ENCODE data around the gene DLGAP1. TPM values are rescaled to one million over a fixed set of nuclear protein-coding genes. Genes with fewer than 3 reads are reported as not detected.
"Not testable (repeated sequence)": the region's sequence is repeated elsewhere in the genome, so short reads cannot be mapped to it uniquely, and the experiment has no call there.

DLGAP1 gene
- total and polyA plus RNA-seq, 10 of the 15 experiments (the other 5 are each of a cell fraction or from before 2014, with no cell fraction given) = 0.23 to 27.6 (median 1.9) TPM

GRCh38 chr18:4024702-4025101 lies 430.4 kb downstream of the DLGAP1 start (continued):
- TF ChIP-seq ZBTB11 (CRISPR knock-in tag; IDR thresholded peaks at IDR 0.05) (no peak), WRNIP1 (IDR thresholded peaks at IDR 0.05; ENCODE audit: borderline replicate concordance, low read depth, low read length) (no peak), JUND (IDR thresholded peaks at IDR 0.05; ENCODE audit: low read depth, low read length) (no peak), ZNF687 (IDR thresholded peaks at IDR 0.05) (no peak), TCF3 (IDR thresholded peaks at IDR 0.05; ENCODE audit: borderline replicate concordance, insufficient read depth, low read depth, low read length) (no peak)

GRCh38 chr18:4022749-4023148 lies 432.4 kb downstream of the DLGAP1 start:
- CTCF ChIA-PET = interaction anchor here (1.1 kb wide), 1 partner anchor 147 kb away, joined by 3 read pairs; no protein-coding TSS in a partner anchor

More at GRCh38 chr18:4022749-4023148, 432.4 kb downstream of the DLGAP1 start:
- in situ Hi-C loops (cut with MboI); H3K9ac ChIP-seq (ENCODE audit: control insufficient read depth, insufficient read depth, low read length); H3K27ac ChIP-seq (ENCODE audit: control insufficient read depth, insufficient read depth); H2AFZ ChIP-seq (ENCODE audit: control insufficient read depth, low read depth, low read length); intact Hi-C loops (cut with micrococcal nuclease; ENCODE audit: unreplicated experiment); H3K4me3 ChIP-seq; DNase-seq (ENCODE audit: low read depth, low spot score); ATAC-seq; H3K79me2 ChIP-seq (ENCODE audit: control insufficient read depth, insufficient read depth, low read length); RAD21 ChIA-PET (ENCODE audit: unreplicated experiment); H3K36me3 ChIP-seq (ENCODE audit: control insufficient read depth in 2 of 2, insufficient read depth in 2 of 2, low read length in 1 of 2); BruUV-seq (replicated peaks); H3K9me3 ChIP-seq (replicated peaks; ENCODE audit: control insufficient read depth, insufficient read depth, low read length); POLR2A ChIA-PET; H3K4me2 ChIP-seq (ENCODE audit: control insufficient read depth, insufficient read depth); H3K4me1 ChIP-seq (ENCODE audit: control insufficient read depth, insufficient read depth, low read length); H4K20me1 ChIP-seq (ENCODE audit: control insufficient read depth, insufficient read depth); H3K27me3 ChIP-seq (replicated peaks in 1 of 2; ENCODE audit: control insufficient read depth in 2 of 2, insufficient read depth in 2 of 2, low read length in 1 of 2): not testable (repeated sequence)
- SMC1A ChIA-PET (ENCODE audit: uncharacterized antibody, unreplicated experiment) = interaction anchor here (0.6 to 2.2 kb wide), 7 partner anchors 9 to 1439 kb away, joined by 3 to 10 read pairs (median 7); no protein-coding TSS in a partner anchor
- peak; percentile 71 for FAIRE-seq
- WGBS (ENCODE audit: insufficient coverage, insufficient replicate concordance, low lambda C conversion rate, missing lambda C conversion rate) = 29% methylated on average over 1 of the region's 1 CpG
